ENCODE data around the gene CCDC92. TPM values are rescaled to one million over a fixed set of nuclear protein-coding genes. Genes with fewer than 3 reads are reported as not detected.

The CCDC92 gene
- total RNA-seq, 2 donors from 2014 or later, result 9.6 to 19.5 TPM

GRCh38 chr12:123971770-123972456 is 718 bp downstream of the CCDC92 start:
- Histone ChIP-seq H3K9ac (ENCODE audit: low read depth in 2 of 2, low read length in 2 of 2) (peak overlapping the region; percentile 93 to 94), H3K9me3 (no peaks in the 10 kb centered on the region), H3K27ac (peak overlapping the region; percentile 92), H3K4me1 (no peaks in the 10 kb centered on the region), H3K36me3 (no peaks in the 10 kb centered on the region), H3K27me3 (no peaks in the 10 kb centered on the region), H3K4me3 (peak overlapping the region; percentile 96)
- TF ChIP-seq CTCF (IDR thresholded peaks at IDR 0.05), result no peak
- intact Hi-C loops (cut with DNase I), result no loop called here
- DNase-seq, result peak; percentile 56

- Histone ChIP-seq H3K9ac (ENCODE audit: low read depth in 2 of 2, low read length in 2 of 2) (peak overlapping the region; percentile 93 to 94), H3K36me3 (no peaks in the 10 kb centered on the region), H3K4me3 (peak overlapping the region; percentile 96), H3K27me3 (no peaks in the 10 kb centered on the region), H3K9me3 (no peaks in the 10 kb centered on the region), H3K4me1 (no peaks in the 10 kb centered on the region), H3K27ac (peak overlapping the region; percentile 92)
- no peak for TF ChIP-seq CTCF (IDR thresholded peaks at IDR 0.05)
- intact Hi-C loops (cut with DNase I), result no loop called here
- no peak for DNase-seq
Measured at GRCh38 chr12:123971449-123971769, 1.2 kb downstream of the CCDC92 start.

GRCh38 chr12:123967121-123967586 is 5.5 kb downstream of the CCDC92 start:
- H3K36me3 ChIP-seq, result no peaks in the 10 kb centered on the region
- no peak overlapping the region for H3K4me3 ChIP-seq
- H3K4me1 ChIP-seq, result no peaks in the 10 kb centered on the region
- H3K27ac ChIP-seq, result no peak overlapping the region
- TF ChIP-seq CTCF (IDR thresholded peaks at IDR 0.05), result no peak
- DNase-seq, result no peak
- H3K9ac ChIP-seq (ENCODE audit: low read depth in 2 of 2, low read length in 2 of 2), result no peak overlapping the region
- no peaks in the 10 kb centered on the region for H3K9me3 ChIP-seq
- no peaks in the 10 kb centered on the region for H3K27me3 ChIP-seq
- intact Hi-C loops (cut with DNase I), result no loop called here

- Histone ChIP-seq H3K4me3 (no peak overlapping the region), H3K27ac (no peak overlapping the region), H3K4me1 (no peaks in the 10 kb centered on the region), H3K9ac (ENCODE audit: low read depth in 2 of 2, low read length in 2 of 2) (no peak overlapping the region), H3K9me3 (no peaks in the 10 kb centered on the region), H3K36me3 (no peaks in the 10 kb centered on the region), H3K27me3 (no peaks in the 10 kb centered on the region)
- intact Hi-C loops (cut with DNase I), result no loop called here
- no peak for DNase-seq
- TF ChIP-seq CTCF (IDR thresholded peaks at IDR 0.05), result no peak
Measured at GRCh38 chr12:123966596-123966995, 6.0 kb downstream of the CCDC92 start.

GRCh38 chr12:123965382-123965781 is 7.2 kb downstream of the CCDC92 start:
- intact Hi-C loops (cut with DNase I), result no loop called here
- no peaks in the 10 kb centered on the region for H3K4me1 ChIP-seq
- H3K9ac ChIP-seq (ENCODE audit: low read depth in 2 of 2, low read length in 2 of 2), result no peak overlapping the region
- H3K27ac ChIP-seq, result no peak overlapping the region
- no peak for DNase-seq
- no peak for TF ChIP-seq CTCF (IDR thresholded peaks at IDR 0.05)
- no peaks in the 10 kb centered on the region for H3K36me3 ChIP-seq
- H3K4me3 ChIP-seq, result no peak overlapping the region
- H3K27me3 ChIP-seq, result no peaks in the 10 kb centered on the region
- no peaks in the 10 kb centered on the region for H3K9me3 ChIP-seq
